Ovary (tissue), 3 donors: ENCODE data around the gene BMP4.

Source experiments
- CTCF ChIP-seq, 3 donors: fragments of 450-650 bp in 2 of 3; fragments of 200-600 bp in 1 of 3; IDR thresholded peaks; one replicate each; pipeline versions ENCODE4 v1.5.1 to v1.8.0; 2016 to 2022; ENCODE audit warnings: antibody characterized with exemption in 3 of 3, mild to moderate bottlenecking in 1 of 3
- EP300 ChIP-seq: sonication (generic); formaldehyde crosslinking; IDR thresholded peaks from one replicate; pipeline ENCODE4 v1.6.1; 2017; ENCODE audit warnings: antibody characterized with exemption
- POLR2A ChIP-seq: fragments of 450-650 bp; IDR thresholded peaks from one replicate; pipeline ENCODE4 v1.6.1; 2017; ENCODE audit warnings: antibody characterized with exemption, mild to moderate bottlenecking, moderate library complexity
- donor health status: DM: no; HTN: no; CAD: no.

GRCh38 chr14:54001189-54001878, 44.7 kb upstream of the BMP4 start:
- TF ChIP-seq CTCF (IDR thresholded peaks at IDR 0.05) (no peak), EP300 (no peak), POLR2A (no peak)
